ENCODE measurements around the gene R3HDML. TPM values are rescaled to one million over a fixed set of nuclear protein-coding genes. Genes with fewer than 3 reads are reported as not detected.

R3HDML gene
- polyA plus RNA-seq, 1 donor (not counting 4 experiments of a cell fraction or from before 2014, with no cell fraction given): not detected

GRCh38 chr20:44335675-44336074 lies 1.2 kb upstream of the R3HDML start:
- Histone ChIP-seq H3K79me2 (ENCODE audit: control insufficient read depth, insufficient read depth, low read length) (no peaks in the 10 kb centered on the region), H4K20me1 (ENCODE audit: control insufficient read depth, extremely low read depth, insufficient read depth, low read length) (no peaks in the 10 kb centered on the region), H3K9me1 (ENCODE audit: control insufficient read depth, extremely low read depth, insufficient read depth, low read length) (no peaks in the 10 kb centered on the region), H3K27me3 (ENCODE audit: control insufficient read depth, extremely low read depth, insufficient read depth, low read length) (peaks cover 12% of the 10 kb centered on the region), H3K4me1 (ENCODE audit: control insufficient read depth, extremely low read depth, insufficient read depth, low read length) (no peaks in the 10 kb centered on the region), H3K4me3 (ENCODE audit: control insufficient read depth in 2 of 3, extremely low read depth in 1 of 3, insufficient read depth in 2 of 3, low read depth in 1 of 3, low read length in 3 of 3) (no peak overlapping the region), H3K4me2 (ENCODE audit: control insufficient read depth, extremely low read depth, insufficient read depth, low read depth, low read length) (no peak overlapping the region), H3K9ac (ENCODE audit: control insufficient read depth, extremely low read depth, insufficient read depth, low read length) (no peak overlapping the region), H3K36me3 (ENCODE audit: control insufficient read depth in 2 of 2, extremely low read depth in 1 of 2, insufficient read depth in 2 of 2, low read length in 2 of 2) (no peaks in the 10 kb centered on the region), H2AFZ (ENCODE audit: control insufficient read depth, low read length) (no peak overlapping the region), H3K9me3 (ENCODE audit: control insufficient read depth, low read depth, low read length) (no peaks in the 10 kb centered on the region), H3K27ac (ENCODE audit: control insufficient read depth, insufficient read depth, low read length) (no peak overlapping the region)
- DNase-seq (ENCODE audit: low read depth, low spot score) (no peak), FAIRE-seq (no peak)
- TF ChIP-seq EZH2 (IDR thresholded peaks at IDR 0.05; ENCODE audit: low read length): no peak
- TF ChIP-seq CTCF (optimal IDR thresholded peaks at IDR 0.05 in 1 of 3, IDR thresholded peaks at IDR 0.05 in 1 of 3, conservative IDR thresholded peaks at IDR 0.05 in 1 of 3; ENCODE audit: extremely low read depth in 1 of 3, insufficient read depth in 2 of 3, low read length in 3 of 3): no peak
- dilution Hi-C loops (cut with MboI; ENCODE audit: extremely low pct_ligation_motif_present, low sequenced_read_pairs): no loop called here

GRCh38 chr20:44336086-44336485 lies 757 bp upstream of the R3HDML start:
- DNase-seq (ENCODE audit: low read depth, low spot score) (no peak), FAIRE-seq (no peak)
- H3K36me3 ChIP-seq (ENCODE audit: control insufficient read depth in 2 of 2, extremely low read depth in 1 of 2, insufficient read depth in 2 of 2, low read length in 2 of 2): no peaks in the 10 kb centered on the region
- H3K9me1 ChIP-seq (ENCODE audit: control insufficient read depth, extremely low read depth, insufficient read depth, low read length): no peaks in the 10 kb centered on the region
- H2AFZ ChIP-seq (ENCODE audit: control insufficient read depth, low read length): no peak overlapping the region
- dilution Hi-C loops (cut with MboI; ENCODE audit: extremely low pct_ligation_motif_present, low sequenced_read_pairs): no loop called here
- H3K4me2 ChIP-seq (ENCODE audit: control insufficient read depth, extremely low read depth, insufficient read depth, low read depth, low read length): no peak overlapping the region
- TF ChIP-seq EZH2 (IDR thresholded peaks at IDR 0.05; ENCODE audit: low read length): no peak
- no peak for TF ChIP-seq CTCF (optimal IDR thresholded peaks at IDR 0.05 in 1 of 3, IDR thresholded peaks at IDR 0.05 in 1 of 3, conservative IDR thresholded peaks at IDR 0.05 in 1 of 3; ENCODE audit: extremely low read depth in 1 of 3, insufficient read depth in 2 of 3, low read length in 3 of 3)
- H3K79me2 ChIP-seq (ENCODE audit: control insufficient read depth, insufficient read depth, low read length): no peaks in the 10 kb centered on the region
- no peak overlapping the region for H3K27ac ChIP-seq (ENCODE audit: control insufficient read depth, insufficient read depth, low read length)
- H3K27me3 ChIP-seq (ENCODE audit: control insufficient read depth, extremely low read depth, insufficient read depth, low read length): peaks cover 12% of the 10 kb centered on the region
- no peak overlapping the region for H3K9ac ChIP-seq (ENCODE audit: control insufficient read depth, extremely low read depth, insufficient read depth, low read length)
- no peaks in the 10 kb centered on the region for H4K20me1 ChIP-seq (ENCODE audit: control insufficient read depth, extremely low read depth, insufficient read depth, low read length)
- H3K4me1 ChIP-seq (ENCODE audit: control insufficient read depth, extremely low read depth, insufficient read depth, low read length): no peaks in the 10 kb centered on the region
- no peak overlapping the region for H3K4me3 ChIP-seq (ENCODE audit: control insufficient read depth in 2 of 3, extremely low read depth in 1 of 3, insufficient read depth in 2 of 3, low read depth in 1 of 3, low read length in 3 of 3)
- no peaks in the 10 kb centered on the region for H3K9me3 ChIP-seq (ENCODE audit: control insufficient read depth, low read depth, low read length)
